NCI-H1417 (cell line): ENCODE measurements around the gene ERBB2.
A peak's percentile ranks its signal among the peaks of the same experiment; 100 is the strongest.

Experiments
- DNase-seq, 3 experiments: peaks; one replicate each; lab custom pipeline; 2025; lab: John Stamatoyannopoulos, UW

The ERBB2 gene

DNA sequence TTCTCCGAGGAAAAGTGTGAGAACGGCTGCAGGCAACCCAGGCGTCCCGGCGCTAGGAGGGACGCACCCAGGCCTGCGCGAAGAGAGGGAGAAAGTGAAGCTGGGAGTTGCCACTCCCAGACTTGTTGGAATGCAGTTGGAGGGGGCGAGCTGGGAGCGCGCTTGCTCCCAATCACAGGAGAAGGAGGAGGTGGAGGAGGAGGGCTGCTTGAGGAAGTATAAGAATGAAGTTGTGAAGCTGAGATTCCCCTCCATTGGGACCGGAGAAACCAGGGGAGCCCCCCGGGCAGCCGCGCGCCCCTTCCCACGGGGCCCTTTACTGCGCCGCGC is at the start of gene ERBB2:
ERBB2 (plus strand) TSS at position 247 of the 330 bp plus-strand sequence. CDS start 175 bp downstream, outside the sequence.
- no peak for DNase-seq

DNA sequence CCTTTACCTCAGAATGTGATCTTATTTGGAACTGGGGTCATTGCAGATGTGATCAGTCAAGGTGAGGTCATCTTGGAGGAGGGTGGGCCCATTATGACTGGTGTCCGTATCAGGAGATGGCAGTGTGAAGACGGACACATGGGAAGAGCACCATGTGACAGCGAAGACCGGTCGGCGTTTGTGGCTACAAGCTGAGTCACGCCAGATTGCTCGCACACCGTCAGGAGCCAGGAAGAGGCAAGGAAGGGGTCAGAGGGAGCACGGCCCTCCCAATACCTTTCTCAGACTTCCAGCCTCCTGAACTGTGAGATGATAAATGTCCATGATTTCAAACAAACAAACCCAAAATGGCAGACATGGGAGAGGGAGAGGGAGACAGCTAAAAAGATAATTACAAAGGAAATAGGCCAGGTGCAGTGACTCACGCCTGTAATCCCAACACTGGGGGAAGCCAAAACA is 49.7 kb upstream of the ERBB2 start:
- DNase-seq, result no peak

GRCh38 chr17:39651923-39652586 is 47.8 kb upstream of the ERBB2 start:
- no peak for DNase-seq

- DNase-seq, result peak in 1 of 3 experiments; percentile 20
These were observed 47.1 kb upstream of the ERBB2 start for GRCh38 chr17:39652587-39653315.

DNA sequence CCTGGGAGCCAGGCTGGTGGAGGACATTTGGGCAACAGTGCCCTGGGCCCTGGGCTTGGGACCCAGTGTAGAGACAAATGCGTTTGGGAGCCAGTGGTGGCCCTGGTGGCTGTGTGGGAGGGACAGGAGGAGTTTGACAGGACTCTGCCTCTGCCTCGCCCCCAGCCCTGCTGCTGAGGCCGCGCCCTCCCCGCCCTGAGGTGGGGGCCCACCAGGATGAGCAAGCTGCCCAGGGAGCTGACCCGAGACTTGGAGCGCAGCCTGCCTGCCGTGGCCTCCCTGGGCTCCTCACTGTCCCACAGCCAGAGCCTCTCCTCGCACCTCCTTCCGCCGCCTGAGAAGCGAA is 46.6 kb upstream of the ERBB2 start:
- DNase-seq, result no peak

- DNase-seq, result peak; percentile 10 to 59 (median 49)
These were observed 46.1 kb upstream of the ERBB2 start for GRCh38 chr17:39653662-39654331.

GRCh38 chr17:39655105-39655504 is 44.8 kb upstream of the ERBB2 start:
- no peak for DNase-seq

GRCh38 chr17:39658346-39658745 is 41.5 kb upstream of the ERBB2 start:
- no peak for DNase-seq

DNA sequence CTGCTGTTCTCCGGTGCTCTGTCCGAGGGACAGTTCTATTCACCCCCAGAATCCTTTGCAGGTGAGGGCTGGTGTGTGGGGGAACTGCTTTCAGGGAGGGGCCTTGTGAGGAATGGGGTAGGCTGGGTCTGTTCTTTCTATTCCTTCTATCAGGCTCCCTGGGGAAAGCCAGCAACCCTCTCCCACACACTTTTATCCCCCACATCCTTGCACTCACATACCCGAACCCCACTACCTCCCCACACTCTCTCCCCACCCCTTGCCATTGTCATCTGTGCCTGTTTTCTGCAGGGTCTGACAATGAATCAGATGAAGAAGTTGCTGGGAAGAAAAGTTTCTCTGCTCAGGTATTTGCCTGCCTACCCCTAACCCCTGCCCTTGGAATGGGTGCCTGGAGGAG is 41.1 kb upstream of the ERBB2 start:
- DNase-seq, result no peak

- DNase-seq, result no peak
These were observed 40.4 kb upstream of the ERBB2 start for GRCh38 chr17:39659279-39660010.

DNA sequence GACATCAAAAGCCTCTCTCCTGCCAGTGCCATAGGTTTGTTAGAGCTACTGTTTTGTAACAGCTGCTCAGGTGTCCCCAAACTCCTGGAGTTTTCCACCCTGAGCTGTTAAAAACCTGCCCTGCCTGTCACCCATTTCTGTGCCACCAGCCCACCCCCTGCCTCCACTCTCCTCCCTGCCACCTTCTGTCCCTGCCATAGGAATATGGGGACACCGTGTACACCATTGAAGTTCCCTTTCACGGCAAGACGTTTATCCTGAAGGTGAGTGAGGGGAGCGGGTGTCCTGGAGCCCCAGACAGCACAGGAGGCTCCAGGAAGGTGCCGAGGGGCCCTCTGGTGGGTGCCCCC is 39.9 kb upstream of the ERBB2 start:
- DNase-seq, result no peak

DNA sequence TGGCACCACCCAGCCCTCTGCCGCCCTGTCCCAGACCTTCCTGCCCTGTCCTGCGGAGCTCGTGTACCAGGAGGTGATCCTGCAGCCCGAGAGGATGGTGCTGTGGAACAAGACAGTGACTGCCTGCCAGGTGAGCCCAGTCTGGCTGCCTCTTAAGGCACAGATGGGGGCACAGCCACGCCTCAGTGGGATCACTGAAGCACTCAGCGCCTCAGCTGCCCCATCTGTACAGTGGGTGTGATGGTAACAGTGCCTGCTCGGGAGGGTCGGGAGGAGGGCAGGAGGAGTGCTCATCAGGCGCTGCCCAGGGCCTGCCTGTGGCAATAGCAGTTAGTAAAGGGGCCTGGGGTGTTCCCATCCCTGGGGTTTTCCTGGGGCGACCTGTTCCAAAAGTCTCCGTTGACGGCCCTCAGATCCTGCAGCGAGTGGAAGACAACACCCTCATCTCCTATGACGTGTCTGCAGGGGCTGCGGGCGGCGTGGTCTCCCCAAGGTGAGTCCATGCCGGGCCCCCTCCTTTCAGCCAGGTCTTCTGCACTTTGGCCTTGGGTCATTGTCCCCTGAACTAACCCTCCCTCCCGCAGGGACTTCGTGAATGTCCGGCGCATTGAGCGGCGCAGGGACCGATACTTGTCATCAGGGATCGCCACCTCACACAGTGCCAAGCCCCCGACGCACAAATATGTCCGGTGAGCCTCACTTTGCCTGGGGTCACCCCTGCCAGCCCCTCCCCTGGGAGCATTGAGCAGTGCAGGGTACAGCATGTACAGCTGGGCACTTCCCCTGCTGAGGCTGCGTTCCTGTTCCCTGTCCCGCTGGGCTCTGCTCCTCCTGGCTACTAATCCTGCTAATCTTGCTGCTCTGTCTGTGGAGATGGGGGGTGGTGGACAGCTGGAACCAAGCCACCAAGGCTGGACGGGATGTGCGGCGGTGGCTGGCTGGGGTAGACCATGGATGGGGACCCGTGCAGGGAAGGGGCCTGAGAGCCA is 39.2 kb upstream of the ERBB2 start:
- no peak for DNase-seq

DNA sequence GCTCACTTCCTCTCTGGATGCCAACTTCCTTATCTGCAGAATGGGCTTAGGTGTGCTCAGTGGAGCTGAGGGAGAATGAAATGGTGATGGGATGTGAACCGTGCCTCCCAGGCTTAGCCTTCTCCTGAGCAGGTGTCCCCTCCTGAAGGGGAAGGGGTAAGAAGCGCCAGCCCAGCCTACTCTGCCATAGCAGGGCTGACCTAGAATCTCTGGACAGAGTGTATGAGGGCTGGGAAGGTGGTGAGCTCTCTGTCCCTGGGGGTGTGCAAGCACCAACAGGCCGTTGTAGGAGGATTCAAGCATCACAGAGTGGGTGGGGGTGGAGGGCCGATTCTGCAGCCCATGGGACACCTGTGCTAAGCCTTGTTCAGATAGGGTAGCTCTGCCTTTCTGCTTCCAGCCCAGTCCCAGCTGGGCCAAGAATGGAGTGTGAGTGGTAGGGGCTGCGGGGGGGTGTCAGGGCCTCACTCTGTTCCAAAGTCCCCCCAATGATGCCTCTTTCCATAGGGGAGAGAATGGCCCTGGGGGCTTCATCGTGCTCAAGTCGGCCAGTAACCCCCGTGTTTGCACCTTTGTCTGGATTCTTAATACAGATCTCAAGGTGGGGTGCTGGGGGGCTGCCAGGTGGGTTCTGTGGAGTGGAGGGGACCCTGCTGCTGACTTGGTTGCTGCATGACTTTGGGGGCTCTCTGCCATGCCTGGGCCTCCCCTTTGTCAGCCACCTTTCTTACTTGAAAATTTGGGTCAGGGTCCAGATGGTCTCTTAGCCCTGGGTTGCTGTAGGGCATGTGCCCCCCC is 37.9 kb upstream of the ERBB2 start:
- DNase-seq, result no peak

DNA sequence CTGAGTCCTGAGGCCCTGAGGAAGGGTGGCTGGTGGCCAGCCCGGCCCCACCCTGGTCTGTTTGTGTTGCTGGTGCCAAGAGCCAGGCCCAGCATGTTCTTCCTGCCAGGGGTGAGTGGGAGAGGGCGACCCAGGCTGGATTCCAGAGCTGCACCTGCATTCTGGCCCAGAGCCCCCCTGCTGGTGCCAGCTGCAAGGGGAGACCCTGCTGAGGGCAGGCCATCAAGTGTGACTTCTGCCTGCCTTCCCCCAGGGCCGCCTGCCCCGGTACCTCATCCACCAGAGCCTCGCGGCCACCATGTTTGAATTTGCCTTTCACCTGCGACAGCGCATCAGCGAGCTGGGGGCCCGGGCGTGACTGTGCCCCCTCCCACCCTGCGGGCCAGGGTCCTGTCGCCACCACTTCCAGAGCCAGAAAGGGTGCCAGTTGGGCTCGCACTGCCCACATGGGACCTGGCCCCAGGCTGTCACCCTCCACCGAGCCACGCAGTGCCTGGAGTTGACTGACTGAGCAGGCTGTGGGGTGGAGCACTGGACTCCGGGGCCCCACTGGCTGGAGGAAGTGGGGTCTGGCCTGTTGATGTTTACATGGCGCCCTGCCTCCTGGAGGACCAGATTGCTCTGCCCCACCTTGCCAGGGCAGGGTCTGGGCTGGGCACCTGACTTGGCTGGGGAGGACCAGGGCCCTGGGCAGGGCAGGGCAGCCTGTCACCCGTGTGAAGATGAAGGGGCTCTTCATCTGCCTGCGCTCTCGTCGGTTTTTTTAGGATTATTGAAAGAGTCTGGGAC is 37.1 kb upstream of the ERBB2 start:
- DNase-seq, result peak in 1 of 3 experiments; percentile 5

- DNase-seq, result peak in 1 of 3 experiments; percentile 10
These were observed 36.5 kb upstream of the ERBB2 start for GRCh38 chr17:39663340-39663687.

DNA sequence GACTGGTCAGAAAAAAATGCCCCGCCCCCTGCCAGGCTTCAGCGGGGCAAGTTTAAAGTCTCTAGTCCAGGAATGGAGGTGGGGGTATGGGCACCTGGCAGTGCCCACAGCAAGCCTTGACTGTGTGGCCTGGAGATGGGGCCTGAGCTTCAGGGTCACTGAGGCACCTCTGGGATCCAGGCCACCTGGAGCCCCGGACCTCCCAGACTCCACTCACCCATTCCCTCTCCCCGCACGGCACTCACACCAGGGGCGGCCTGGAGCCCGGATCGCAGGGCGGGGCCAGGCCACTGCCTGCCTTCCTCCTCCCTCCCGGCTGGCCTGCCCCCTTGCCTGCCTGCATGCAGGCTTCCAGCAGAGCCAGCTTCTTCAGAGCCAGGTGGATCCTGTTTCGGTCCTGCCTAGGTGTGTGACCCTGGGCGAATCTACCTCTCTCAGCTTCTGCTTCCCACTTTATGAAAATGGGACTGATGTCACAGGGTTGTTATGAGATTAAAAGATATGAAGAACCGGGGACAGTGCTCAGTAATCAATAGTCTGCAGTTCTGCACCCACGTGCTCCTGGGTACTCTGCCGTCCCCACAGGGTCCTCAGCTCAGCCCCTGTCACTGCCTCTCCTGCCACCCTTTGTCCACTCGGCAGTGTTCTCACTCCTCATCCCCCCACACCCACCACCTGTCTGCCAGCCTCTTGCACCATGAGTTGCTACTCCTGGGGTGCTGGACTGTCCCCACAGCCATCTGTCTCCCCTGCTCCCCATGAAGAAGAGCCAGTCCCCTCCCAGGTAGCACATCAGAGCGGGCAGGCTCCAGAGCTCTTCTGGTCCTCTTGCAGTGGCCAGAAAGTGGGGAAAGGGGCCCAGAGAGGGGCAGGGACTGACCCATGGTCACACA is 35.9 kb upstream of the ERBB2 start:
- peak in 2 of 3 experiments; percentile 42 to 43 for DNase-seq

GRCh38 chr17:39664581-39665561 is 35.0 kb upstream of the ERBB2 start, which contains the start of gene TCAP:
Gene TCAP, plus strand, starts transcription at chr17:39665349. Its CDS starts 11 bp downstream, at chr17:39665360.
- DNase-seq, result no peak
